ENCODE data around the gene FARSA.

DNA sequence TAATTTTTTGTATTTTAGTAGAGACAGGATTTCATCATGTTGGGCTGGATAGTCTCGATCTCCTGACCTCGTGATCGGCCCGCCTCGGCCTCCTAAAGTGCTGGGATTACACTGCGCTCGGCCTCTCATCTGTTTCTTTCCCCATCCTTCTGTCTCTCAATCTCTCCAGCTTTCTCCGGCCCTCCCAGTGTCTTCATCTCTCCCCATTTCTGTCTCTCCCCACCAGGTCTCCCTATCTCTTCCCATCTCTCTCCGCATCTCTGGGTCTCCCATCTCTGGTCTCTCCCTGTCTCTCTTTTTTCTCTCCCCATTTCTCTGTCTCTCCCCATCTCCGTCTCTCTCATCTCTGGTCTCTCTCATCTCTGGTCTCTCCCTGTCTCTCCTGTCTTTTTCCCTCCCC lies 49.6 kb upstream of the FARSA start:
- no peak for TF ChIP-seq CSRNP3 (CRISPR knock-in tag; IDR thresholded peaks at IDR 0.05)
- TF ChIP-seq, protein P1, sequence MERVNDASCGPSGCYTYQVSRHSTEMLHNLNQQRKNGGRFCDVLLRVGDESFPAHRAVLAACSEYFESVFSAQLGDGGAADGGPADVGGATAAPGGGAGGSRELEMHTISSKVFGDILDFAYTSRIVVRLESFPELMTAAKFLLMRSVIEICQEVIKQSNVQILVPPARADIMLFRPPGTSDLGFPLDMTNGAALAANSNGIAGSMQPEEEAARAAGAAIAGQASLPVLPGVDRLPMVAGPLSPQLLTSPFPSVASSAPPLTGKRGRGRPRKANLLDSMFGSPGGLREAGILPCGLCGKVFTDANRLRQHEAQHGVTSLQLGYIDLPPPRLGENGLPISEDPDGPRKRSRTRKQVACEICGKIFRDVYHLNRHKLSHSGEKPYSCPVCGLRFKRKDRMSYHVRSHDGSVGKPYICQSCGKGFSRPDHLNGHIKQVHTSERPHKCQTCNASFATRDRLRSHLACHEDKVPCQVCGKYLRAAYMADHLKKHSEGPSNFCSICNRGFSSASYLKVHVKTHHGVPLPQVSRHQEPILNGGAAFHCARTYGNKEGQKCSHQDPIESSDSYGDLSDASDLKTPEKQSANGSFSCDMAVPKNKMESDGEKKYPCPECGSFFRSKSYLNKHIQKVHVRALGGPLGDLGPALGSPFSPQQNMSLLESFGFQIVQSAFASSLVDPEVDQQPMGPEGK (CRISPR knock-in tag; IDR thresholded peaks at IDR 0.05; ENCODE audit: borderline replicate concordance) = no peak
- TF ChIP-seq PPARA (CRISPR knock-in tag; IDR thresholded peaks at IDR 0.05; ENCODE audit: borderline replicate concordance) = no peak
- TF ChIP-seq RARB (CRISPR knock-in tag; IDR thresholded peaks at IDR 0.05) = no peak
- TF ChIP-seq ZFP30 (CRISPR knock-in tag; IDR thresholded peaks at IDR 0.05) = no peak
- TF ChIP-seq, protein P2, sequence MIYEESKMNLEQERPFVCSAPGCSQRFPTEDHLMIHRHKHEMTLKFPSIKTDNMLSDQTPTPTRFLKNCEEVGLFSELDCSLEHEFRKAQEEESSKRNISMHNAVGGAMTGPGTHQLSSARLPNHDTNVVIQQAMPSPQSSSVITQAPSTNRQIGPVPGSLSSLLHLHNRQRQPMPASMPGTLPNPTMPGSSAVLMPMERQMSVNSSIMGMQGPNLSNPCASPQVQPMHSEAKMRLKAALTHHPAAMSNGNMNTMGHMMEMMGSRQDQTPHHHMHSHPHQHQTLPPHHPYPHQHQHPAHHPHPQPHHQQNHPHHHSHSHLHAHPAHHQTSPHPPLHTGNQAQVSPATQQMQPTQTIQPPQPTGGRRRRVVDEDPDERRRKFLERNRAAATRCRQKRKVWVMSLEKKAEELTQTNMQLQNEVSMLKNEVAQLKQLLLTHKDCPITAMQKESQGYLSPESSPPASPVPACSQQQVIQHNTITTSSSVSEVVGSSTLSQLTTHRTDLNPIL (CRISPR knock-in tag; IDR thresholded peaks at IDR 0.05; ENCODE audit: low read depth) = no peak
- no peak for TF ChIP-seq ZFP3 (CRISPR knock-in tag; IDR thresholded peaks at IDR 0.05)
- no peak for TF ChIP-seq ZC3H10 (CRISPR knock-in tag; IDR thresholded peaks at IDR 0.05)
- TF ChIP-seq GLIS3 (CRISPR knock-in tag; IDR thresholded peaks at IDR 0.05) = no peak
- TF ChIP-seq SNAI2 (CRISPR knock-in tag; IDR thresholded peaks at IDR 0.05) = no peak
- no peak for TF ChIP-seq TOX (CRISPR knock-in tag; IDR thresholded peaks at IDR 0.05; ENCODE audit: borderline replicate concordance)
- no peak for TF ChIP-seq OSR1 (CRISPR knock-in tag; IDR thresholded peaks at IDR 0.05)
- TF ChIP-seq ARNTL (CRISPR knock-in tag; IDR thresholded peaks at IDR 0.05; ENCODE audit: borderline replicate concordance, low read depth) = no peak
- TF ChIP-seq, protein P3, sequence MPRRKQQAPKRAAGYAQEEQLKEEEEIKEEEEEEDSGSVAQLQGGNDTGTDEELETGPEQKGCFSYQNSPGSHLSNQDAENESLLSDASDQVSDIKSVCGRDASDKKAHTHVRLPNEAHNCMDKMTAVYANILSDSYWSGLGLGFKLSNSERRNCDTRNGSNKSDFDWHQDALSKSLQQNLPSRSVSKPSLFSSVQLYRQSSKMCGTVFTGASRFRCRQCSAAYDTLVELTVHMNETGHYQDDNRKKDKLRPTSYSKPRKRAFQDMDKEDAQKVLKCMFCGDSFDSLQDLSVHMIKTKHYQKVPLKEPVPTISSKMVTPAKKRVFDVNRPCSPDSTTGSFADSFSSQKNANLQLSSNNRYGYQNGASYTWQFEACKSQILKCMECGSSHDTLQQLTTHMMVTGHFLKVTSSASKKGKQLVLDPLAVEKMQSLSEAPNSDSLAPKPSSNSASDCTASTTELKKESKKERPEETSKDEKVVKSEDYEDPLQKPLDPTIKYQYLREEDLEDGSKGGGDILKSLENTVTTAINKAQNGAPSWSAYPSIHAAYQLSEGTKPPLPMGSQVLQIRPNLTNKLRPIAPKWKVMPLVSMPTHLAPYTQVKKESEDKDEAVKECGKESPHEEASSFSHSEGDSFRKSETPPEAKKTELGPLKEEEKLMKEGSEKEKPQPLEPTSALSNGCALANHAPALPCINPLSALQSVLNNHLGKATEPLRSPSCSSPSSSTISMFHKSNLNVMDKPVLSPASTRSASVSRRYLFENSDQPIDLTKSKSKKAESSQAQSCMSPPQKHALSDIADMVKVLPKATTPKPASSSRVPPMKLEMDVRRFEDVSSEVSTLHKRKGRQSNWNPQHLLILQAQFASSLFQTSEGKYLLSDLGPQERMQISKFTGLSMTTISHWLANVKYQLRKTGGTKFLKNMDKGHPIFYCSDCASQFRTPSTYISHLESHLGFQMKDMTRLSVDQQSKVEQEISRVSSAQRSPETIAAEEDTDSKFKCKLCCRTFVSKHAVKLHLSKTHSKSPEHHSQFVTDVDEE (CRISPR knock-in tag; IDR thresholded peaks at IDR 0.05) = no peak

Data from SK-N-SH treated with all-trans-retinoic acid at 6 μM for 48 hours (cell line).